ENCODE results near the gene ERFL. TPM values are rescaled to one million over a fixed set of nuclear protein-coding genes. Genes with fewer than 3 reads are reported as not detected.

Gene ERFL
- polyA plus RNA-seq, 12 donors, result 0.08 to 0.18 (median 0.11) TPM; not detected in 4

- peak; percentile 100 for DNase-seq
Measured at GRCh38 chr19:41859618-41860418, 68.4 kb downstream of the ERFL start, which contains the start of gene RPS19. RPS19 (plus strand) TSS chr19:41860255; CDS start chr19:41860775, 520 bp downstream.

GRCh38 chr19:41859213-41859617 is 69.0 kb downstream of the ERFL start:
- no peak for DNase-seq

Other genes starting within 250 kb of the ERFL start
- not detected for gene CEACAM7, start 240.2 kb downstream of the ERFL start, polyA plus RNA-seq (ENCODE audit: insufficient read length in 12 of 12)
- 10 to 100 TPM in 1 of 12 donors, under 1 TPM in 6, not detected in 5; 0.05 to 23.2 (median 0.21) TPM for gene CEACAM5, start 219.8 kb downstream of the ERFL start, polyA plus RNA-seq (ENCODE audit: insufficient read length in 12 of 12)
- gene CEACAM6, start 172.9 kb downstream of the ERFL start, polyA plus RNA-seq (ENCODE audit: insufficient read length in 12 of 12), result 1 to 10 TPM in 2 of 12 donors, under 1 TPM in 7, not detected in 3; 0.08 to 5.2 (median 0.21) TPM
- gene CEACAM3, start 131.9 kb downstream of the ERFL start, polyA plus RNA-seq (ENCODE audit: insufficient read length in 12 of 12), result under 1 TPM in 3 of 12 donors, not detected in 9; 0.24 to 0.48 (median 0.40) TPM
- not detected for gene LYPD4, start 83.8 kb downstream of the ERFL start, polyA plus RNA-seq (ENCODE audit: insufficient read length in 12 of 12)
- not detected for gene DMRTC2, start 83.4 kb downstream of the ERFL start, polyA plus RNA-seq (ENCODE audit: insufficient read length in 12 of 12)
- gene RPS19, start 68.2 kb downstream of the ERFL start, polyA plus RNA-seq (ENCODE audit: insufficient read length in 12 of 12), result 1,000 to 10,000 TPM in 11 of 12 donors, not detected in 1; 1,642 to 2,436 (median 1,937) TPM
- gene CD79A, start 51.2 kb downstream of the ERFL start, polyA plus RNA-seq (ENCODE audit: insufficient read length in 12 of 12), result 1 to 10 TPM in 1 of 12 donors, under 1 TPM in 9, not detected in 2; 0.48 to 9.8 (median 0.73) TPM
- gene ARHGEF1, start 45.3 kb downstream of the ERFL start, polyA plus RNA-seq (ENCODE audit: insufficient read length in 12 of 12), result 100 to 1,000 TPM in 2 of 12 donors, 10 to 100 TPM in 9, not detected in 1; 28.7 to 116 (median 35.3) TPM
- 100 to 1,000 TPM in 1 of 12 donors, 10 to 100 TPM in 10, not detected in 1; 39.4 to 104 (median 56.4) TPM for gene RABAC1, start 30.9 kb upstream of the ERFL start, polyA plus RNA-seq (ENCODE audit: insufficient read length in 12 of 12)
- 10 to 100 TPM in 1 of 12 donors, 1 to 10 TPM in 1, under 1 TPM in 9, not detected in 1; 0.30 to 16.6 (median 0.59) TPM for gene ATP1A3, start 65.8 kb upstream of the ERFL start, polyA plus RNA-seq (ENCODE audit: insufficient read length in 12 of 12)
- 10 to 100 TPM in 1 of 12 donors, 1 to 10 TPM in 10, not detected in 1; 1.7 to 10.3 (median 3.2) TPM for gene GRIK5, start 141.8 kb upstream of the ERFL start, polyA plus RNA-seq (ENCODE audit: insufficient read length in 12 of 12)
- 10 to 100 TPM in 3 of 12 donors, 1 to 10 TPM in 8, not detected in 1; 7.2 to 13.3 (median 9.2) TPM for gene ZNF574, start 147.7 kb upstream of the ERFL start, polyA plus RNA-seq (ENCODE audit: insufficient read length in 12 of 12)
- gene POU2F2, start 204.0 kb upstream of the ERFL start, polyA plus RNA-seq (ENCODE audit: insufficient read length in 12 of 12), result 1 to 10 TPM in 10 of 12 donors, under 1 TPM in 1, not detected in 1; 0.92 to 6.1 (median 1.4) TPM

All from muscle of arm (tissue), 12 donors.